ENCODE measurements around the gene EFNB2. TPM values are rescaled to one million over a fixed set of nuclear protein-coding genes. Genes with fewer than 3 reads are reported as not detected.

EFNB2 gene
- total and polyA plus RNA-seq, 2 of the 13 experiments (the other 11 are each of a cell fraction or from before 2014, with no cell fraction given): 0.11 to 0.20 TPM

DNA sequence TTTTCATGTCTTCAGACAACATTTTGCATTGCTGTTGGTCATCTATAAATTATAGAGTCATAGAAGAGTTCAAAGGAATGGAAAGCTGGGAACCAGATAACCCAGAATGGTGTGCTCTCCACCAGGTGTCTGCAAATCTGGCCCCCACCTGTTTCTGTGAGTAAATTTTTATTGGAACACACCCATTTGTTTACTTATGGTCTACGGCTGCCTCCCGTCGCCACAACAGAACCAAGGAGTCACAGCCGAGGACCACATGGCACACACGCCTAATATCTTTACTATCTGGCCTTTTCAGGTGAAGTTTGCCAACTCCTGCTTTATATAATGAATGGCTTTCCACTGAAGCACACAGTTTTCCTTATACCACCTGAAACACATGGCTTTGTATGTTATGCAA, 58.2 kb downstream of the EFNB2 start:
- ChIA-PET POLR2A (no interaction called here), CTCF (ENCODE audit: low intra/inter-chr PET ratio, low total read pairs) (no interaction called here)
- H3K36me3 ChIP-seq (replicated peaks in 1 of 2; ENCODE audit: control insufficient read depth in 1 of 2, insufficient read depth in 2 of 2, low read length in 2 of 2): no peaks in the 10 kb centered on the region
- H3K27ac ChIP-seq (ENCODE audit: extremely low read length, insufficient read depth, low read length): no peak overlapping the region
- no peak overlapping the region for H3K4me3 ChIP-seq (replicated peaks in 1 of 3; ENCODE audit: insufficient read depth in 1 of 3, low read depth in 2 of 3, low read length in 3 of 3)
- BruUV-seq (replicated peaks): no TSS peak
- WGBS (ENCODE audit: low lambda C conversion rate): 9% methylated on average over 5 of the region's 5 CpGs
- no peaks in the 10 kb centered on the region for H3K9me3 ChIP-seq (ENCODE audit: low read length)
- no peaks in the 10 kb centered on the region for H3K79me2 ChIP-seq (ENCODE audit: insufficient read depth, low read length)
- FAIRE-seq (no peak), DNase-seq (ENCODE audit: low spot score) (no peak), ATAC-seq (no peak)
- peaks cover 0 to 11% of the 10 kb centered on the region in 2 experiments; a peak in 3 of 5 replicates for H3K27me3 ChIP-seq (ENCODE audit: control insufficient read depth in 1 of 2, insufficient read depth in 2 of 2, low read length in 2 of 2)
- H4K20me1 ChIP-seq (ENCODE audit: insufficient read depth, low read length): no peaks in the 10 kb centered on the region
- H3K9ac ChIP-seq (ENCODE audit: insufficient read depth, low read depth, low read length): no peak overlapping the region
- intact Hi-C loops (cut with micrococcal nuclease; ENCODE audit: unreplicated experiment) (no loop called here), in situ Hi-C loops (cut with HindIII; ENCODE audit: extremely low pct_ligation_motif_present, low pct_unique_long_range_greater_than_20kb) (no loop called here)
- no peaks in the 10 kb centered on the region for H3K4me1 ChIP-seq (ENCODE audit: insufficient read depth, low read length)
- H3K4me2 ChIP-seq (ENCODE audit: low read depth, low read length): no peak overlapping the region
- H2AFZ ChIP-seq (ENCODE audit: low read length): no peak overlapping the region
- TF ChIP-seq, protein P1, sequence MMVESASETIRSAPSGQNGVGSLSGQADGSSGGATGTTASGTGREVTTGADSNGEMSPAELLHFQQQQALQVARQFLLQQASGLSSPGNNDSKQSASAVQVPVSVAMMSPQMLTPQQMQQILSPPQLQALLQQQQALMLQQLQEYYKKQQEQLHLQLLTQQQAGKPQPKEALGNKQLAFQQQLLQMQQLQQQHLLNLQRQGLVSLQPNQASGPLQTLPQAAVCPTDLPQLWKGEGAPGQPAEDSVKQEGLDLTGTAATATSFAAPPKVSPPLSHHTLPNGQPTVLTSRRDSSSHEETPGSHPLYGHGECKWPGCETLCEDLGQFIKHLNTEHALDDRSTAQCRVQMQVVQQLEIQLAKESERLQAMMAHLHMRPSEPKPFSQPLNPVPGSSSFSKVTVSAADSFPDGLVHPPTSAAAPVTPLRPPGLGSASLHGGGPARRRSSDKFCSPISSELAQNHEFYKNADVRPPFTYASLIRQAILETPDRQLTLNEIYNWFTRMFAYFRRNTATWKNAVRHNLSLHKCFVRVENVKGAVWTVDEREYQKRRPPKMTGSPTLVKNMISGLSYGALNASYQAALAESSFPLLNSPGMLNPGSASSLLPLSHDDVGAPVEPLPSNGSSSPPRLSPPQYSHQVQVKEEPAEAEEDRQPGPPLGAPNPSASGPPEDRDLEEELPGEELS (CRISPR knock-in tag; IDR thresholded peaks at IDR 0.05): no peak

DNA sequence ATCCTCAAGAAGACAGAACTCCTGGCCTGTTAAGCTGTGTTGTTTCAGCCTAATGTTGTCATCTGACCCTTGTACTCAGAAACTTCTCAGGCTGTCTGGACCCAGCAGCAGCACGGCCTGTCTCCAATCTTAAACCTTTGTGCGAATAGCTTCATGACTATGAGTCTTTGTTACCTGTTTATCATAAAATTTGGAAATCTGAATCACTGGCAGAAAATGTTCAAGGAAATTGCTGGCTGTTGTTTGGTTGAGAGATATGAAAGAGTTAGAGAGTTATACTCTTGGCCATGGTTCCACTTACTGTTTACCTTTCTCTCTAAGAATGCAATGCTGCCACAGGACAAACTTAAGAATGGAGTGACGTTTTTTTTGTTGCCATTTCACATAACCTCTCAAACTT, 59.6 kb downstream of the EFNB2 start:
- Histone ChIP-seq H3K9me3 (ENCODE audit: low read length) (no peaks in the 10 kb centered on the region), H4K20me1 (ENCODE audit: insufficient read depth, low read length) (no peaks in the 10 kb centered on the region), H3K4me2 (ENCODE audit: low read depth, low read length) (no peak overlapping the region), H3K4me1 (ENCODE audit: insufficient read depth, low read length) (no peaks in the 10 kb centered on the region), H3K4me3 (replicated peaks in 1 of 3; ENCODE audit: insufficient read depth in 1 of 3, low read depth in 2 of 3, low read length in 3 of 3) (no peak overlapping the region), H2AFZ (ENCODE audit: low read length) (no peak overlapping the region), H3K36me3 (replicated peaks in 1 of 2; ENCODE audit: control insufficient read depth in 1 of 2, insufficient read depth in 2 of 2, low read length in 2 of 2) (no peaks in the 10 kb centered on the region), H3K9ac (ENCODE audit: insufficient read depth, low read depth, low read length) (no peak overlapping the region), H3K79me2 (ENCODE audit: insufficient read depth, low read length) (no peaks in the 10 kb centered on the region), H3K27ac (ENCODE audit: extremely low read length, insufficient read depth, low read length) (no peak overlapping the region), H3K27me3 (ENCODE audit: control insufficient read depth in 1 of 2, insufficient read depth in 2 of 2, low read length in 2 of 2) (peaks cover 2 to 22% of the 10 kb centered on the region in 2 experiments; a peak in 3 of 5 replicates)
- no TSS peak for BruUV-seq (replicated peaks)
- no peak for DNase-seq (ENCODE audit: low spot score)
- FAIRE-seq: no peak
- intact Hi-C loops (cut with micrococcal nuclease; ENCODE audit: unreplicated experiment) (no loop called here), in situ Hi-C loops (cut with HindIII; ENCODE audit: extremely low pct_ligation_motif_present, low pct_unique_long_range_greater_than_20kb) (no loop called here)
- ChIA-PET CTCF (ENCODE audit: low intra/inter-chr PET ratio, low total read pairs) (no interaction called here), POLR2A (no interaction called here)
- 0% methylated on average over 3 of the region's 3 CpGs for WGBS (ENCODE audit: low lambda C conversion rate)
- TF ChIP-seq FIP1L1 (IDR thresholded peaks at IDR 0.05; ENCODE audit: borderline replicate concordance, insufficient read depth, low read depth, low read length) (no peak), PHB2 (IDR thresholded peaks at IDR 0.05; ENCODE audit: partially characterized antibody) (no peak), CBX1 (IDR thresholded peaks at IDR 0.05; ENCODE audit: low read depth) (no peak), ZFAT (CRISPR knock-in tag; conservative IDR thresholded peaks at IDR 0.05) (no peak), DPF2 (CRISPR knock-in tag; IDR thresholded peaks at IDR 0.05; ENCODE audit: borderline replicate concordance, low read depth) (no peak), ZNF550 (CRISPR knock-in tag; IDR thresholded peaks at IDR 0.05; ENCODE audit: borderline replicate concordance) (no peak), TSC22D2 (CRISPR knock-in tag; IDR thresholded peaks at IDR 0.05; ENCODE audit: borderline replicate concordance) (no peak), PHF5A (CRISPR knock-in tag; IDR thresholded peaks at IDR 0.05; ENCODE audit: low read depth, unreplicated experiment) (no peak)
- TF ChIP-seq, protein P2, sequence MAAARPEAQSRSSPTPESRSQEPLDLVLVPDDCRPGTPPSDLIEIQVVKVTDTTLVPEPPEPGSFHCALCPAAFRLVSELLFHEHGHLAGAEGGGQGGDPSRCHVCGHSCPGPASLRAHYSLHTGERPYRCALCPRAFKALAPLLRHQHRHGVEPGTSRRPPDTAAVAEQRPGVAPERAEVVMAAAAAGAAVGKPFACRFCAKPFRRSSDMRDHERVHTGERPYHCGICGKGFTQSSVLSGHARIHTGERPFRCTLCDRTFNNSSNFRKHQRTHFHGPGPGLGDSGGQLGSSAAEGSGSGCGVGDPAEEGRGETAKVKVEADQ (CRISPR knock-in tag; IDR thresholded peaks at IDR 0.05; ENCODE audit: borderline replicate concordance): no peak
- TF ChIP-seq, protein P3, sequence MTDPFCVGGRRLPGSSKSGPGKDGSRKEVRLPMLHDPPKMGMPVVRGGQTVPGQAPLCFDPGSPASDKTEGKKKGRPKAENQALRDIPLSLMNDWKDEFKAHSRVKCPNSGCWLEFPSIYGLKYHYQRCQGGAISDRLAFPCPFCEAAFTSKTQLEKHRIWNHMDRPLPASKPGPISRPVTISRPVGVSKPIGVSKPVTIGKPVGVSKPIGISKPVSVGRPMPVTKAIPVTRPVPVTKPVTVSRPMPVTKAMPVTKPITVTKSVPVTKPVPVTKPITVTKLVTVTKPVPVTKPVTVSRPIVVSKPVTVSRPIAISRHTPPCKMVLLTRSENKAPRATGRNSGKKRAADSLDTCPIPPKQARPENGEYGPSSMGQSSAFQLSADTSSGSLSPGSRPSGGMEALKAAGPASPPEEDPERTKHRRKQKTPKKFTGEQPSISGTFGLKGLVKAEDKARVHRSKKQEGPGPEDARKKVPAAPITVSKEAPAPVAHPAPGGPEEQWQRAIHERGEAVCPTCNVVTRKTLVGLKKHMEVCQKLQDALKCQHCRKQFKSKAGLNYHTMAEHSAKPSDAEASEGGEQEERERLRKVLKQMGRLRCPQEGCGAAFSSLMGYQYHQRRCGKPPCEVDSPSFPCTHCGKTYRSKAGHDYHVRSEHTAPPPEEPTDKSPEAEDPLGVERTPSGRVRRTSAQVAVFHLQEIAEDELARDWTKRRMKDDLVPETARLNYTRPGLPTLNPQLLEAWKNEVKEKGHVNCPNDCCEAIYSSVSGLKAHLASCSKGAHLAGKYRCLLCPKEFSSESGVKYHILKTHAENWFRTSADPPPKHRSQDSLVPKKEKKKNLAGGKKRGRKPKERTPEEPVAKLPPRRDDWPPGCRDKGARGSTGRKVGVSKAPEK (CRISPR knock-in tag; IDR thresholded peaks at IDR 0.05; ENCODE audit: borderline replicate concordance): no peak
- peak; percentile 54; the same call in 2 of the 3 replicates for ATAC-seq
